GM18519 (cell line): ENCODE data around the gene KCNJ15.

Experiments used
- ATAC-seq: cut with Tn5 transposase; IDR thresholded peaks from one replicate; pipeline ENCODE4 v1.9.1; 2021; ENCODE audit warnings: mild to moderate bottlenecking, moderate library complexity; ENCODE audit not compliant: unreplicated experiment, low FRiP score

KCNJ15 gene

DNA sequence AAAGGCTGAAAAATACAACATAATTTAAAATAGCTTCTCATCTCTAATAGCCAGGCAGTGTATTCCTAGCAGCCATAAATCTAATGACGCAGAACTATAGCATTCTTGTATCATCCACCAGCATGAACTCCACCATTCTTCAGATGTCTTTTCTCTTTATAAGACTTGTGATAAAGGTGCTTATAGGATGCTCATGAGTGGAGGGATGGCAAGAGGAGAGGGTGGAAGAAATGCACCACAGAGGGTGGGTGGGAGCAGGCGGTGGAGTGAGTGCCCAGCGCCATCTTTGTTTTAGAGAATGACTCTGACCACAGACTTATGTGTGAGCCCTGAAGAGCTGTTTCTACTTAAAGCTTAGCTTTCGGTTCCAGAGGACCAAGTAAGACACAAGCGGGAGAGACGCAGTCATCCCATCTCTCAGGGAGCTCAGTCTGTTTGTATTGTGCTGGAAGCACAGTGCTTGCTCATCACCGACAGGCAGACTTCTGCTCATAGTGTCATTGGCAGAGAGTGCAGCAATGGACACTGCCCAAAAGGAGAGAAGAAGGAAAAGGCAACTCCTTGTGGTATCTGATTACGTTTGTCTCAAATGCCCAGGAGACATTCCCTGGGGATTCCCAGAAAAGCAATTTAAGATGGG lies 65.6 kb downstream of the KCNJ15 start:
- ATAC-seq: no peak

DNA sequence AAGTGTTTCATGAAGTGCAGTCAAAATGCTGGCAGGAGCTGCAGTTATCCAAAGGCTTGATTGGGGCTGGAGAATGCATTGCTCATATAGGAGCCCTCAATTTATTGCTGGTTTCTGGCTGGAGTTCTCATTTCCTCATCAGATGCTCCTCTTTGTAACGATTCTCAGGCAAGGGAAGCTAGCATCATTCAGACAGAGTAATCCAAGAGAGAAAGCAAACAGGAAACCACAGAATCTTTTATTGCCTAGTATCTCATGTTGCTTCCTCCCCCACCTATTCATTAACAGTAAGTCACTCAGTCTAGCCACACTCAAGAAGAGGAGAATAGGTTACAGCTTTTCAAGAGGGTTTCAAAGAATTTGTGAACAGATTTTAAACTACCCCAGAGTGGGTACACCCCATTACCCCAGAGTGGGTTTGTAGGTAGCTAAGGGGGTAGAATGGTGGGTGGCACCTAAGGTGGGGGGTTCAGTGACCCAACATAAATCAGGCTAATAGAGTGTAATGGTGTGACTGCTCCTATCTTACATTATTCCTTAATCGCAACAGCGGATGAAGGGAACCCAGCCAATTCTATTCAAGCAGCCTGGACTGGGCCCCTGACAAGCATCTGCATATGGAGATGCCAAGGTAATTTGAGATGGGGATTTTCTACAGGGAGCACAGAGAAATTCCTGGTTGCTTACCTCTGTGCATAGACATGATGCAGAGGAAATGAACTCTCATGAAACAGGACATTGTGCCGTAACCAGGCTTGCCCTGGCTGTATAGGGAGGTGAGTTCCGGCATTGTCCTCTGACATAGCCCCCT lies 67.1 kb downstream of the KCNJ15 start:
- no peak for ATAC-seq

DNA sequence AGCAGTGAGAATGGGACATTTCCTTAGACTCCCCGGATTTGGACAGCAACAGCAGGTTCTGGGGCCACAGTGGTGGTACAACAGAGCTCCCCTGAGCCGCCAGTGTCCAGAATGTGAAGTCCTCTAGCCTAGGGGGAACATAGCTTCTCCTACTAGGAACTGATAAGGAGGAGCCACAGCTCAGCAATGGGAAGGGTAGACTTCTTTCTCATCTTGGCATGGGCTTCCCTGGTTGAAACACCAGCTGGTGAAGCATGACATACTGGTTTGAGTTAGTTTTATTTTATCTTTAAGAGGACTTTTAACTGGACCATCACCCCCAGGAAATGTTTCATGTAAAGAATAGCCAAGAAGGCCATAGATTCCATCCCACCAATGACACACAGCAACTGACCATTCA lies 68.4 kb downstream of the KCNJ15 start:
- ATAC-seq: no peak

DNA sequence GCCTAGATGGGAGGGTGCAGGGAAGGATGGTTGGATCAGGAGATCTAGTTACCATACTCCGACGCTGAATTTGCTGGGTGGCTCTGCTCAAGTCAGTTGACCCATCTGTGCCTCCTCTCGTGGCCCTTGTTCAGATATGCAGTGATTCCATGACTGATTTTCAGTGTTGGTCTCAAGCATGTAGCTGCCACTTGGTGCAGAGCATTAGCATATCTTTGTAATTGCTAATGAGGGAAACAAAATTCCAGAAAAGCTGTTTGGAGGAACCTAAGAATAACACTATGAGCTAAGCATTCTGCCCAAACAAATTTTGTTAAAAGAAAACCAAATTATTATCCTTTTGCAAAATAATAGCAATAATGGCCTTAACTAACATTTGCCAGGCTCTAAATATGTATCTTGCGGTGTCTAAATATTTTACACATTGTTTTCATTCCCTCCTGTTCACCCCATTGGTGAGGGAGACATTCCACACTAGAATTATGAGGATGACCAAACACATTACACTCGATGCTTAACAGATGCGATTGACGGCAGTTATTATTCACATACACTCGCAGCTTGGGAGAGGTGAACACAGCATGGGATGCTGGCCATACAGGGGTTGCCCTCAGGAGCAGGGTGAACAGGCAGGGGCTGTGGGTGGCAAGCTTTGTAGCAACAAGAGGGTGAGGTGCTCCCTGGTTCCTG lies 69.1 kb downstream of the KCNJ15 start:
- no peak for ATAC-seq

GRCh38 chr21:38326429-38326828 lies 69.6 kb downstream of the KCNJ15 start:
- ATAC-seq: no peak

- no peak for ATAC-seq
Observed at GRCh38 chr21:38326899-38327298, 70.1 kb downstream of the KCNJ15 start.

GRCh38 chr21:38327984-38328383 lies 71.2 kb downstream of the KCNJ15 start:
- no peak for ATAC-seq

DNA sequence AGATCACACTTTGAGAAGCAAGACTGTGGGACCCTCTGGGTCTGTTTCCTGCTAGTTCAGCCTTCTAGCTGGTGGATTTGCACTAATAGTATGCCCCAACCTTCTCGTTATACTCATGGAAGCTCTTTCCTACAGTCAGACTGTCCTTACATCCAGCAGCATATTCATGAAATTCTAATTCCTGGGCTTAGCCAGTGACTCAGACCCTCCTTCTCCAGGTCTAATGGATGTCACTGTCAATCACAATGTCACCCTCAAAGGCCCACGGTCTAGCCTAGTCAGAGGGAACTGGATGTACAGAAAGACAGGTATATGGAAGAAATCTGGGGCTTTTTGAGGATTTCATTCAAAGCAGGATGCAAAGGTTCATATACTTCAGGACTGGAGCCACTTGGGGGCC lies 72.4 kb downstream of the KCNJ15 start:
- no peak for ATAC-seq

- ATAC-seq: no peak
Observed at GRCh38 chr21:38330666-38331065, 73.9 kb downstream of the KCNJ15 start.

- no peak for ATAC-seq
Observed at GRCh38 chr21:38333301-38334272, 76.8 kb downstream of the KCNJ15 start.

DNA sequence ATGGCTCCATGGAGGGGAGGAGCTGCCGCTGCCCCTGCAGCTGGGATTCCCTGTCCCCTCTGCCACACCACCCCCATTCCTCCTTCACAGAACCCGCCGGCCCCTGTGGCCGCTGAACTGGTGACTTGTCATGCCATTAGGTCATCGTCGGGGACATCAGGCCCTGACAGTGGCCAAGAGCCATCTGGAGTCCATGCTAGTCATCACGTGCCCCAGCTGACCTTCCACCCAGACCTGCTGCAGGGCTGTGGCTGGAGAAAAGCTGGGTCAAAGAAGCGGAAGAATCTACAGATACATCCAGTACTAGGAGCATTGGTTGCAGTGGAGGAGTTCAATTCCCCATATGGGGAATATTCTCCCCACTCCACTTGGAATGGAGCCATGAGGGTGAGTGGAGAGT lies 78.1 kb downstream of the KCNJ15 start:
- no peak for ATAC-seq

DNA sequence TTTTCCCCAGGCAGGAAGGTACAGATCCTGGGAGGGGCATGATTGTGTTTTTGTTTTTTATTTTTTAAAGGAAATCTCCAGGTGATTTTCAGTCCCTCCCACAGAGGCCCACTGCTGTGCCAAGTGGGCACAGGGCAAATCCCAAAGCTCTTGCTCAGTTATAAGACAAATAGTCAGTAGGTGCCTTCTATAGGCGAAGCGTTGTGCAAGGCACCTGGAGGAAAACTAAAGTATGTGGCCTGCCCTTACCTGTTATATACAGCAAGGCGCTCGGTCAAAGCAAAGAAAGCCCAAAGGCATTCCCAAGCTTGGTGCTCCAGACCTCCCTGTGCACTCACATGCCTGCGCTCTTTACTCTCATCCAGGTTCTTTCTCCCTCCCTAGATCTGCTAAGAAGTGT lies 81.0 kb downstream of the KCNJ15 start:
- no peak for ATAC-seq

GRCh38 chr21:38340131-38340530 lies 83.3 kb downstream of the KCNJ15 start:
- no peak for ATAC-seq

DNA sequence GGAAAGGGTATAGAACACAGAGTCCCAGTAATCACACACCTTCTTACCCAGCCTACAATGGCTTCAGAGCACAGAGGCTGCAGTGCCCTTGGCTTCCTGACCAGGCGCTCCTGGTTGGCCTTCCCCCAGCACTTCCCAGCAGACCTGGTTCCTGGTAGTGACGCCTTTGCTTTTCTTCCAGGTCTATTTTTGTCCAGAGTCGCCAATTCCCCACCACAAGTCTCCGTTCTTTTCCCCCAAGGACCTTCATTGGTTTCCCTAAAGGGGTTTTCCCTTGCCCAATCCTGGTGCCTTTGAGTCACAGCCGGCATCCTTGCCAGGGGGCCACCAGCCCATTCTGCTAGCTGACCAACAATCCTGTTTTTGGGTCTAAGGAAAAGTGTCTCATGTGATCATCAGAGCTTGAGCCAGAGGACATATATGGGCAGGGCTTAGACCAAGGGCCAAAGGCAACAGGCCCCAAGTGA lies 84.8 kb downstream of the KCNJ15 start:
- no peak for ATAC-seq

- ATAC-seq: no peak
Observed at GRCh38 chr21:38342739-38343138, 85.9 kb downstream of the KCNJ15 start.

- no peak for ATAC-seq
Observed at GRCh38 chr21:38343691-38344090, 86.9 kb downstream of the KCNJ15 start.

GRCh38 chr21:38346286-38346685 lies 89.5 kb downstream of the KCNJ15 start:
- ATAC-seq: no peak

DNA sequence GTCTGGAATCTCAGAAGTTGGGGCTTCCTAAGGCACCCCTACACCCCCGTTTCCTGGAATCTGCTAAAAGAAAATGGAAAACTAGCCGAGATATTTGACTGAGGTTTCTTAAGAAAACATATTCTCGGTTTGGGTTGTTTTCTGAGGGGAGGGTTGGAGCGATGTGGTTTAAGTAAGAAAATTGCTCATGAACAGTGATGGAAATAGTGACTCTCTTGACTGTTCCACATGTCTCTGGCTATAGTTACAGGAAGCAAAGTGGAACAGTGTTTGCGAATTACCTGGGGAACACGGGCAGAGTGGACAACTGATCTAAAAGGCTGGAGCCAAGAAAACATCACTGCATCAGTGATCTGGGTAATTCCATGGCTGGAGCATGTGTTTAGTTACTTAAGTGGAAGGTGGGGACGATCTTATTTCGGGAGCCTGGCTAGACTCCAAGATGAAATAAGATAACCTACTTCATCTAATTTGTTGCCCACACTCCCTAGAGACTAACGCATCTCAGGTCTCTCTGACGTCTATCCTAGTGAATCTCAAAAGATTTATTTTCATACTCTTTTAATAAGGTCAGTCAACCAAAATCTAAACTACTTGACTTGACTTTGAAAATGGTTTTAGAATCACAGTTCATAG lies 92.4 kb downstream of the KCNJ15 start:
- ATAC-seq: no peak

DNA sequence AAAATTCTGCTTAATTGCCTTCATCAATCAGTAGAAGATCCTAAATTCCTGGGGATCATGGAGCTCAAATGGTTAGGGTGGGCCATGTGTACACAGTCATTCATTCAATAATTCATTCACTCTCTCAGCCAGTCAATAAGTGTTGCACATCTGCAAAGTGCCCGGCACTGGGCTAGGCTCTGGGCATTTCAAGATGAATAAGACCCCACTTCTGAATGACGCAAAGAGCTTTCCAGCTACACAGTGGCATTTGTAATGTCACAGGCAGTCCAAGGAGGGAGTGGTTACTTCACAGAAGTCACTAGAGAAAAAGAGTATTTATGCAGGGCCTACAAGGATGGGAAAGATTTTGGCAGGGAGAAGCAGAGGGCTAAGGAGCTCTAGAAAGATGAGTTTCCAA lies 93.2 kb downstream of the KCNJ15 start:
- no peak for ATAC-seq

GRCh38 chr21:38350684-38351083 lies 93.9 kb downstream of the KCNJ15 start:
- ATAC-seq: no peak
